ENCODE measurements around the gene LRFN5.

DNA sequence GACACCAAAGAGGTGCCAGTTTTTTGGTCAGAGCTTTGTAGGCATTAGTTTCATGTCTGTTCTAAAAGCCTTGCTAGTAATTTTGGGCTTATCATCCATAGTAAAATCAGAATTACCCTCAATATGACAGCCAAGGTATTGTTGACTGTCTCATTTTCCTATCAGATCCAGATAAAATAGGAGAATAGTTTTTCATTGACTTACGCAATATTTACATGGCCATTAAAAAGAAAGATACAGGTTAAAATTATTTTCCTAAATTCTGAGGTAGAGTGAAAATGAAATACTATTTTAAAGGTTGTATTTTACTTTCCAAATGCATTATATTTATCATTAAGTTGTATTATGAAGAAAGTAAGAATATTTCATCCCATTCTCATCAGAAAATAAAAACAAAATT, 203.7 kb downstream of the LRFN5 start:
- no peak for TF ChIP-seq POLR2A (IDR thresholded peaks at IDR 0.05)
- TF ChIP-seq, protein P1, sequence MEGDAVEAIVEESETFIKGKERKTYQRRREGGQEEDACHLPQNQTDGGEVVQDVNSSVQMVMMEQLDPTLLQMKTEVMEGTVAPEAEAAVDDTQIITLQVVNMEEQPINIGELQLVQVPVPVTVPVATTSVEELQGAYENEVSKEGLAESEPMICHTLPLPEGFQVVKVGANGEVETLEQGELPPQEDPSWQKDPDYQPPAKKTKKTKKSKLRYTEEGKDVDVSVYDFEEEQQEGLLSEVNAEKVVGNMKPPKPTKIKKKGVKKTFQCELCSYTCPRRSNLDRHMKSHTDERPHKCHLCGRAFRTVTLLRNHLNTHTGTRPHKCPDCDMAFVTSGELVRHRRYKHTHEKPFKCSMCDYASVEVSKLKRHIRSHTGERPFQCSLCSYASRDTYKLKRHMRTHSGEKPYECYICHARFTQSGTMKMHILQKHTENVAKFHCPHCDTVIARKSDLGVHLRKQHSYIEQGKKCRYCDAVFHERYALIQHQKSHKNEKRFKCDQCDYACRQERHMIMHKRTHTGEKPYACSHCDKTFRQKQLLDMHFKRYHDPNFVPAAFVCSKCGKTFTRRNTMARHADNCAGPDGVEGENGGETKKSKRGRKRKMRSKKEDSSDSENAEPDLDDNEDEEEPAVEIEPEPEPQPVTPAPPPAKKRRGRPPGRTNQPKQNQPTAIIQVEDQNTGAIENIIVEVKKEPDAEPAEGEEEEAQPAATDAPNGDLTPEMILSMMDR (IDR thresholded peaks at IDR 0.05) = no peak

Data from suprapubic skin (tissue), 3 donors.